Colonic mucosa (tissue), 4 donors: ENCODE results near the gene DNAH8. TPM values are rescaled to one million over a fixed set of nuclear protein-coding genes. Genes with fewer than 3 reads are reported as not detected.

ENCODE experiments used
- DNase-seq: peaks from one replicate; pipeline ENCODE4 v3.0.0-alpha.2; 2020
- H3K27ac ChIP-seq: fragments of 200-600 bp; one replicate; pipeline ENCODE4 v1.8.0; 2021
- H3K27me3 ChIP-seq: fragments of 200-600 bp; one replicate; pipeline ENCODE4 v1.8.0; 2021
- H3K36me3 ChIP-seq: fragments of 200-600 bp; one replicate; pipeline ENCODE4 v1.8.0; 2021
- H3K4me1 ChIP-seq: fragments of 200-600 bp; one replicate; pipeline ENCODE4 v1.8.0; 2021; ENCODE audit warnings: mild to moderate bottlenecking
- H3K4me3 ChIP-seq: fragments of 200-600 bp; one replicate; pipeline ENCODE4 v1.8.0; 2021
- H3K9ac ChIP-seq, 2 donors: one replicate each; pipeline ENCODE4 v1.7.0; 2013; ENCODE audit warnings: control low read depth in 2 of 2, low read depth in 2 of 2, low read length in 2 of 2
- H3K9me3 ChIP-seq: fragments of 200-600 bp; one replicate; pipeline ENCODE4 v1.8.0; 2021
- CTCF ChIP-seq: fragments of 200-600 bp; IDR thresholded peaks from one replicate; pipeline ENCODE4 v1.8.0; 2022; ENCODE audit warnings: antibody characterized with exemption, mild to moderate bottlenecking
- intact Hi-C: fragments of 100-400 bp; cut with DNase I; formaldehyde crosslinking; loops from one replicate; pipeline ENCODE4 v1.14.1; 2022
- total RNA-seq, 2 donors: library from RNA; stranded (reverse); fragmentation: NEBNext Ultra II Directional in 1 of 2; extraction: Animal tissue kit (Norgen Biotek cat#: 25700) in 1 of 2; gene quantifications; one replicate each; pipeline ENCODE4 v1.2.1, GENCODE V29; 2021
- donor health status: healthy.
- donor health status: DM: no; HTN: no; CAD: no.
- donor health status: DM: no; HTN: no; CAD: no.

The DNAH8 gene
- total RNA-seq, 2 donors from 2014 or later = not detected

DNA sequence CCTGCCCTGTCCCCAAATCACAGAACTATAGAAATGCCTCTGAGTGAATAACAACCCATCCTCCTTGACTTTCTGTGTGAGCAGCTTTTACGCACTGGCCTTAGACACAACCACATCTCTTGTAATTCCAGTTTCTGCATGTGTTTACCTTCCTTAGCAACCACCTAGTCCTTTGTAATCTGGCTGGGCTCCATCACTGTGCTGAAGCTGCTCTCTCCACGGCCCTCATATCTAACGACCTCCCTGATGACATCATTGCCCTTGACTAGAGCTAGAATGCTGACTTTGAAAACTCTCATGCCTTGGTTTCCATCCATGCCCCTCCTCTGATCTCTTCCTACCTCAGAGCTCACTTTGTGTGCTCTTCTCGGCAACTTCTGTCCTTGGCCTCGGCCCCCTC is 303.0 kb downstream of the DNAH8 start:
- H3K4me1 ChIP-seq = no peaks in the 10 kb centered on the region
- no peaks in the 10 kb centered on the region for H3K36me3 ChIP-seq
- no peaks in the 10 kb centered on the region for H3K27me3 ChIP-seq
- no peaks in the 10 kb centered on the region for H3K9me3 ChIP-seq
- no peak overlapping the region for H3K4me3 ChIP-seq
- no peak for TF ChIP-seq CTCF
- H3K27ac ChIP-seq = no peak overlapping the region
- intact Hi-C loops = no loop called here
- H3K9ac ChIP-seq = no peak overlapping the region
- DNase-seq = no peak

- no peak overlapping the region for H3K4me3 ChIP-seq
- no peak for DNase-seq
- H3K9me3 ChIP-seq = no peaks in the 10 kb centered on the region
- no peak for TF ChIP-seq CTCF
- no peak overlapping the region for H3K27ac ChIP-seq
- no peaks in the 10 kb centered on the region for H3K27me3 ChIP-seq
- H3K36me3 ChIP-seq = no peaks in the 10 kb centered on the region
- intact Hi-C loops = no loop called here
- H3K4me1 ChIP-seq = no peaks in the 10 kb centered on the region
- H3K9ac ChIP-seq = no peak overlapping the region
Observed at GRCh38 chr6:39020136-39020535, 305.0 kb downstream of the DNAH8 start.

DNA sequence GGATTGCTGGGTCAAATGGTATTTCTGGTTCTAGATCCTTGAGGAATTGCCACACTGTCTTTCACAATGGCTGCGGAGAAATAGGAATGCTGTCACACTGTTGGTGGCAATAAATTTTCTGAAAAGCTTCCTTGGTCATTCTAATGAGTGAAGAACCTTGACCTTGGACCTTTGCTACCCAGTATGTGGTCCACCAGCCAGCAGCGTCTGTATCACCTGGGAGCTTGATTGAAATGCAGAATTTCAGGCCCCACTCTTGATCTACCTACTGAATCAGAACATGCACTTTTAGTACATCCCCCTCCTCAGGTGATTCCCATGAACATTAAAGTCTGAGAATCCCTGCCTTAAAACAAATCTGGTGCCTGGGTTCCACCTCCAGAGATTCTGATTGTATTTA is 305.9 kb downstream of the DNAH8 start:
- Histone ChIP-seq H3K36me3 (no peaks in the 10 kb centered on the region), H3K9ac (no peak overlapping the region), H3K27ac (no peak overlapping the region), H3K4me1 (no peaks in the 10 kb centered on the region), H3K9me3 (no peaks in the 10 kb centered on the region), H3K4me3 (no peak overlapping the region), H3K27me3 (no peaks in the 10 kb centered on the region)
- DNase-seq = no peak
- TF ChIP-seq CTCF = no peak
- intact Hi-C loops = no loop called here

- intact Hi-C loops = no loop called here
- Histone ChIP-seq H3K4me3 (no peak overlapping the region), H3K27me3 (no peaks in the 10 kb centered on the region), H3K4me1 (no peaks in the 10 kb centered on the region), H3K9ac (no peak overlapping the region), H3K9me3 (no peaks in the 10 kb centered on the region), H3K36me3 (no peaks in the 10 kb centered on the region), H3K27ac (no peak overlapping the region)
- DNase-seq = no peak
- no peak for TF ChIP-seq CTCF
Observed at GRCh38 chr6:39021779-39022178, 306.7 kb downstream of the DNAH8 start.

- DNase-seq = no peak
- H3K9me3 ChIP-seq = no peaks in the 10 kb centered on the region
- intact Hi-C loops = no loop called here
- H3K9ac ChIP-seq = no peak overlapping the region
- no peak overlapping the region for H3K4me3 ChIP-seq
- TF ChIP-seq CTCF = no peak
- no peaks in the 10 kb centered on the region for H3K36me3 ChIP-seq
- no peaks in the 10 kb centered on the region for H3K4me1 ChIP-seq
- H3K27me3 ChIP-seq = no peaks in the 10 kb centered on the region
- no peak overlapping the region for H3K27ac ChIP-seq
Observed at GRCh38 chr6:39026175-39026574, 311.1 kb downstream of the DNAH8 start.
